Epidermal melanocyte (primary cell): ENCODE measurements around the gene TGFBI.

Source experiments
- DNase-seq: peaks from one replicate; pipeline ENCODE4 v3.0.0; 2011; ENCODE audit warnings: low spot score; ENCODE audit not compliant: insufficient read length

TGFBI gene

GRCh38 chr5:136063778-136064465 is 35.1 kb downstream of the TGFBI start:
- DNase-seq: no peak

GRCh38 chr5:136064510-136064909 is 35.7 kb downstream of the TGFBI start:
- DNase-seq: no peak

GRCh38 chr5:136065588-136065987 is 36.8 kb downstream of the TGFBI start:
- DNase-seq: no peak

DNA sequence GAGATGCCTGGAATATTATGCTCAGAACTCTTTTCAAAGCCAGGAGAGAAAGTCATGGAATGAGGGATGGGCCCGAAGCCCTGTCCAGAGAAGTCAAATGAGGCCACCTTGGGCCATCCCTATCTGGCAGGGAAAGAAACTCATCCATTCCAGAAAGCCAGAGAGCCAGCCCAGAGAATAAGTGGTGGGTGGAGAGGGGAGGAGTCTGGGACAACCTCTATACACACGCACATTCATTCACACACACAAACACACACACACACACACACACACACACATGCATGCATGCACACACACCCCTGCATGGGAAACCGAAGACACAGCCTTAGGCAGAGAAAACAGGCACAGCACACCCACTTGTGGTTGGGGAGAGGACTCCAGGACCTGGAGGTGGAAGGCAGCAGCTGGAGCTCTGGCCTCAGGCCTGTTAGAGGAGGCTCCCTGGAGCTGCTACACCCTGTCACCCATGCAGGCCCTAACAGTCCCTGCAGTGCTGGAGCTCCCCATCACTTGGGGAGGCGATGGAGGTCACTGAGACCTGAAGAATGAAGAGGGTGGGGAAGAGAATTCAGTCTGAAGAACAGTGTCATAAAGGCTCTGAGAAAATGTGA is 38.0 kb downstream of the TGFBI start:
- no peak for DNase-seq

GRCh38 chr5:136067422-136067821 is 38.6 kb downstream of the TGFBI start:
- DNase-seq: no peak

GRCh38 chr5:136070486-136071285 is 41.9 kb downstream of the TGFBI start:
- DNase-seq: no peak

DNA sequence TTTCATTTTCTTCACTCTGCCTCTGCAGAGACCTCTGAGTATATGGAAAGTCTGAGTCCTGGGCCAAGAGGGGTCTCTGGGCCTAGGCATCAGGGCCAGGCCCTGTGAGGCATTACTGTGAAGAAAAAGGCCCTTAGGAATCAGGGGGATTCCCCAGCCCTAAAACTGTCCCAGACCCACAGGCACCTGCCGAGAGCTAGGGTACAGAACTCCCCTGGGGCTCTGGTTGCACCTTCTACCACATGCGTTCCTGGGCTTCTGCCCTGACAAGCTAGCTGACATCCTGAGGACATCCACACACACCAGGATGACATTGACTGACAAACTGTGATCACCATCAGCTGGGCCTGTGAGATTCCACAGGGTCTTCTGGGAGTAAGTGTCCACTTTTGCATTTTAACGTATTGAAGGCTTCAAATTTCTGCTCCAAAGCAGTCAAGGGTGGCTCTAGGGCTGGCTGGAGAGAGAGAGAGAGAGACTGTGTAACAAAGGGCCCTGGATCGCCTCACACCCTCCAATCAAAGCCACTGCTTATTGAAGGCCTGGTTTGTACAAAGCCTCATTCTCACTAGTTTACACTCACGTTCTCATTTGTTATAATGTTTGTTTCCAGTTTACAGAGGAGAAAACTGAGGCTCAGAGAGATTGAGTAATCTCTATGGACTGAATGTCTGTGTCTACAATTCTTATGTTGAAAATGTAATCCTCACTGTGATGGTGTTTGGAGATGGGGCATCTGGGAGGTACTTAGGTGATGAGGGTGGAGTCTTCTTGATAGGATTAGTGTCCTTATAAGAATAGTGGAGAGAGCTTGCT is 45.1 kb downstream of the TGFBI start:
- DNase-seq: no peak

DNA sequence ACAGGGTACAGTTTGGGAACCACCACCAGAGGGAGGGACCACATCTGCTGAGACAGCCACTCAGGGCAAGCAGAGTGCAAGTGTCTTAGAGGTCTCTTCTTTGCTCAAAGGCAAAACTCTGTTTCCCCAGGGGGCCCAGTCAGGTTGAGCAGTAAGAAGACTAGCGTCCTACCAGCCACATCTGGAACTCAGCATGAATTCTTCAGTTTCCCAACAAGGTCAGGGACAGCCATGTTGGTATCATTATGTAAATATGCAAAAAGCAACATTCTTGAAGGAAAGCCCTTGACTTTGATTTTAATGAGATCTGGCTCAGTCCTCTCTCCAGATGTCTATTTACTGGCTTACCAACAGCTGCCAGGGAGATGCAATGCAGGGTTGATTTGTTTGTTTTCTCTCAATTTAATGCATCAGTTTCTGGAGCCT is 46.7 kb downstream of the TGFBI start:
- no peak for DNase-seq

DNA sequence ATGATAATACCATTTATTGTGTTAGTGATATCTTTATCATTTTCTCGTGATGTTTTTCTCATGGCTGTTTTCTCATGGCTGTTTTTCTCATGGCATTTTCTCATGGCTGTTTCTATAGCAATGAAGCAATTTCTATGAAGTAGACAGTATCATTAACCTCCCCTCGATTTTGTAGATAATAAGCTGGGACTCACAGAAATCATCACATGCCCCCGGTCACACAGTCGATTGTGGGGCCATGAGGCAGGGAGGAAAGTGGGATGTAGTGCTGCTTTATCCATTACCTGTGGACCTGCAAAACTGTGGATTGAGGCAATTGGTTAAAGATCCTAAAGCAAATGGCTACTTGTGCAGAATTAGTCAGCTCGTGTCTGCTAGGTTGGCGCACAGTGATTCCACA is 47.3 kb downstream of the TGFBI start:
- no peak for DNase-seq

DNA sequence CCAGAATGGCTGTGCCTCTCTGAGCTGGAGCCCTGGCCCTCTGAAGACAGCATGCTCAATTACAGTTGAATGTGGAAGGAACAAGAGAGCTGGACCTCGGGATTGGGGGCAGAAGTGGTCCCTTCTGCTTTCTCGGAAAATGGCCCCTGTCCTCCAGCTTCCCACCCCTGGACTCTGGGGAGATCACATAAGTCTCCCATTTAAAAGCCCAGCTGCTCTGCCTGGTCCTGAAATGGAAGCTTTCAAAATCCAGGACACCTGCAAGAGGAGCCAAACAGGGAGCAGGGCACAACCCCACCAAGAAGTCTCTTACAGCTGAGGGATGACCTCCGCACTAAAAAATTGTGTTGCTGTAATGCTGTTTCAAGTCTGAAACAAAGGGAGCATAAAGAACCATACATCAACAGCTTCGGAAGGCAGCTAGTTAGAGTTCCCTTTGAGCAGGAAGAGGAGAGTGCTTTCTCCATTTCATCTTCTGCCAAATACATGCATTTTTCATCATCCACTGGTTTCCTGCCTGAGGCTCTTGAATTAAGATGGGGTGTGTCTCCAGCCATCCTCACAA is 48.2 kb downstream of the TGFBI start:
- DNase-seq: no peak

DNA sequence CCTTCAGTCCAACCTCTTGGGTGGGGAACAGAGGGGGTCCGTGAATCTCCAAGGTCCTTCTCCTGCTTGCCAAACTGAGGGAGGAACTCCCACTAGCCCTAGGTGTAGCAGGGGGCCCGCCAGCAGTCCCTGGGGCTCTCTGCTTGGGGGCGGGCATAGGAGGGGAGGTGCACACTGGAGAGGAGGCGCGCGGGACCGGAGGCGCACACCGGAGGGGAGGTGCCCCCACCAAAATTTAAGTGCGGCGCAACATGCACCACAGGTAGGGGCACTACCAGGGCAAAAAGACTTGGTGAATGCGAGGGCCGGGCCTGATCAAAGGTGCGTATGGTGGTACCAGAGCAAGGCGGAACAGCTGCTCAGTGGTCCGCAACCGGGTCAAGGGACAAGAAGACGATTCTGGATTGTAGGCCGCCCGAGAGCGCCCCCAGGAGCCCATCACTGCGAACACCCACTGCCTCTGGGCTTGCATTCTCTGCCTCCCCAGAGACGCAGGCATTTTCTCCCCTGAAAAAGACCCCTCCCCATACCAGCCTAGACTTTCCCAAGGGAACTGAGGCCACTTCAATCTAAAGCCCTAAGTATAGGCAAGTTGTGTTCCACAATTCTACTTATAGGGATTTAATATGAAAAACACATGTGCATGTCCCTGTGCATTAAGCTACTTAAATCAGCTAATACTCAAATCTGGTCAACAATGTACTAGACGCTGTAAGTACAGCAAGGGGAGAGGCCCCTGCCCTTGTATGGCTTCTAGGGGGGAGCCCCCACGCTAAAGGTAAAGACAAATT is 50.6 kb downstream of the TGFBI start:
- no peak for DNase-seq

DNA sequence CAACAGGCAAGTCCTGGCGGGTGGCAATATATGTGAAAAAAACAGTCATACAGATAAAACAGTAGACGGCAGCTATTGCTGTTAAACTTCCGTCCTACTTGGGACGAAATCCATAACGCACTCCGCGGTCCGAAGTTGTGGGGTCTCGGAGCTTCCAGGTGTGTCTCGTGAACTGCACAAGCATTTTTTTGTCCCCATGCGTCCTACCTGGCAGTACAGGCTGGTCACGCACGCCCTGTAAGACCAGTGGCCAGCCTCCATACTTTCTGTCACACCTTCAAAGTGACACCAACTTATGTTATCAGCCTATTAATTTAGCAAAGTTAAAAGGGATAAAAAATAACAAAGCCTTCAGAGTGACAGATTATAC is 51.3 kb downstream of the TGFBI start:
- DNase-seq: no peak

- no peak for DNase-seq
Measured at GRCh38 chr5:136080483-136081216, 51.9 kb downstream of the TGFBI start.

- no peak for DNase-seq
Measured at GRCh38 chr5:136081217-136081591, 52.4 kb downstream of the TGFBI start.

DNA sequence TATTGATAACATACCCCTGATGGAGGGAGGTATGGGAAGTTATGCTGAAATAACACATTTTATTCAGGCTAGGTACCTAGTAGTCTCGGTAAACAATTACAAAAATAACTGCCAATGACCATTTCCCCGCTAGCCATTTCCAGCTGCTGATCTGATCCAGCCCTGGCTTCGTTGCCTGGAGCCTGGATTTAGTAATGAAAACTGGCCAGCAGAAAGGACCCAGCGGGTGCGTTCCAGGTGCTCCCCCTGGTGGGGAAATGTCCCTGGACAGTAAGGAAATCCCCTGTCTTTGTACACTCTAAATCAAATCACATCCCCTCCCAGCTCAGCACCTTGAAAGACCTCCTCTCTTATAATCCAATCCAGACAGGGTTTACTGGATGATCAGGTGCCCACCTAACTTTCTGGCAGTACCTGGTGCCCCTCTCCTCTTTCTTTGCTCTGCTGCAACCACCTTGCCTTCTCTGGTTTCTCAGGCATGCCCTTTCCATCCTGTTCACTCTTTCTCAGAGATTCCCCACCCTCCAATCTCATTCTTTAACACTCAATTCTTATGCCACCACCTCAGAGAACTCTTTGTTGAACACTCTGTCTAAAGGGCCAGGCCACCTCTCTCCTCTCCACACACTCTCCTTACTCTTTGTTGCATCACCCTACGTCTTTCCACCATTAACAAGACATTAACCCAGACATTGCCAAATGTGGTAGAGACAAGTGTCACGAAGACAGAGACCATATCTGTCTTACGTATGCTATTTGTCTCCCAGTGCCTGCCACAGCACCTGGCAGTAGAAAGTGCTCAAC is 53.8 kb downstream of the TGFBI start:
- DNase-seq: peak; percentile 48

DNA sequence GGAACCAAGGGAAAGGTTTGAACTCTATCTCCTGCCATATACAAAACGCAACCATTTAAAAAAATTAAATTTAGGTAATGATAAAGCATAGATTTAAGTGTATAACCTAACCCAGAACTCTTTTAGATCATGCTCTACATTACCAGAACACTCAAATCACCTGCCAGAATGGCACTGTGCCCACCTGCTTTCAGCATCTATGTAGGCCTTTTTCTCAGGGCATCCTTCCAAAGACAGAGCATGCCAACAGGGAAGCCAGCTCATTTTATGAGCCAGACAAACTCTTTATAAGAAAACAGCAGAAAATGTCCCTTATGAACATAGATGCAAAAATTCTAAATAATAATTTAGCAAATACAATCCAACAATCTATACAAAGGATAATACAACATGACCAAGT is 55.9 kb downstream of the TGFBI start:
- DNase-seq: no peak

- DNase-seq: no peak
Measured at GRCh38 chr5:136086783-136087566, 58.2 kb downstream of the TGFBI start.
